HG03354 (cell line): ENCODE results near the gene SCN11A.

ENCODE experiments used
- ATAC-seq: cut with Tn5 transposase; IDR thresholded peaks from one replicate; pipeline ENCODE4 v1.9.1; 2021; ENCODE audit warnings: mild to moderate bottlenecking; ENCODE audit not compliant: unreplicated experiment, poor library complexity, severe bottlenecking

SCN11A gene

GRCh38 chr3:39013921-39014509 lies 37.7 kb downstream of the SCN11A start:
- ATAC-seq, result no peak

- no peak for ATAC-seq
These were observed 38.5 kb downstream of the SCN11A start for GRCh38 chr3:39013289-39013688.

GRCh38 chr3:39011191-39011736 lies 40.5 kb downstream of the SCN11A start:
- ATAC-seq, result no peak

GRCh38 chr3:39005295-39005694 lies 46.4 kb downstream of the SCN11A start:
- no peak for ATAC-seq
